Measurements from ENCODE around the gene EIF3I. TPM values are rescaled to one million over a fixed set of nuclear protein-coding genes. Genes with fewer than 3 reads are reported as not detected.

Gene EIF3I
- total and polyA plus RNA-seq, 2 of the 8 experiments (the other 6 are each of a cell fraction or from before 2014, with no cell fraction given): 247 to 346 TPM

GRCh38 chr1:32265846-32266245 is 43.6 kb downstream of the EIF3I start:
- H4K91ac ChIP-seq (replicated peaks; ENCODE audit: insufficient read length, low read length): no peak overlapping the region
- no peak overlapping the region for H3K18ac ChIP-seq (ENCODE audit: extremely low read depth, low read length)
- no peak overlapping the region for H3K4me3 ChIP-seq (ENCODE audit: extremely low read depth in 1 of 4, insufficient read depth in 2 of 4, low read depth in 3 of 4, low read length in 4 of 4)
- H2BK5ac ChIP-seq (ENCODE audit: low read depth, low read length): no peak overlapping the region
- no peak overlapping the region for H3K14ac ChIP-seq (ENCODE audit: insufficient read length)
- H4K5ac ChIP-seq (ENCODE audit: insufficient read length, low read depth, low read length): no peak overlapping the region
- TF ChIP-seq SP4 (IDR thresholded peaks at IDR 0.05; ENCODE audit: low read length) (no peak), EP300 (IDR thresholded peaks at IDR 0.05; ENCODE audit: borderline replicate concordance in 1 of 2, low read depth in 2 of 2, low read length in 2 of 2) (no peak), CHD2 (IDR thresholded peaks at IDR 0.05; ENCODE audit: low read length) (no peak)
- no peaks in the 10 kb centered on the region for H3K36me3 ChIP-seq (ENCODE audit: control insufficient read depth in 2 of 4, insufficient read depth in 4 of 4, low read length in 3 of 4)
- H4K8ac ChIP-seq (ENCODE audit: extremely low read depth, insufficient read depth, low read length): no peak overlapping the region
- CTCF ChIA-PET (ENCODE audit: partially characterized antibody): interaction anchor here (0.9 to 1.1 kb wide), 2 partner anchors 9 to 19 kb away, joined by 3 to 5 read pairs; partner anchors contain the start of gene FAM167B
- H3K4me2 ChIP-seq (ENCODE audit: insufficient read depth in 1 of 2, low read depth in 2 of 2, low read length in 2 of 2): no peak overlapping the region
- H3K27me3 ChIP-seq (replicated peaks in 1 of 4; ENCODE audit: control insufficient read depth in 3 of 4, extremely low read depth in 1 of 4, insufficient read depth in 3 of 4, low read length in 3 of 4): no peaks in the 10 kb centered on the region
- peaks cover 0 to 3% (median 2%) of the 10 kb centered on the region in 4 experiments; a peak in 3 of 7 replicates for H3K4me1 ChIP-seq (replicated peaks in 1 of 4; ENCODE audit: control insufficient read depth in 3 of 4, insufficient read depth in 4 of 4, low read length in 3 of 4)
- no peak overlapping the region for H3K9ac ChIP-seq (replicated peaks in 1 of 4; ENCODE audit: extremely low read depth in 1 of 4, low read depth in 3 of 4, low read length in 3 of 4)
- no peak overlapping the region for H3K4ac ChIP-seq (replicated peaks; ENCODE audit: insufficient read length, low read depth, low read length)
- DNase-seq (ENCODE audit: low read depth in 1 of 2, low spot score in 2 of 2): no peak
- no peaks in the 10 kb centered on the region for H3K79me1 ChIP-seq (ENCODE audit: low read depth, low read length)
- H2BK15ac ChIP-seq (ENCODE audit: low read length): no peak overlapping the region
- H2BK12ac ChIP-seq (ENCODE audit: low read depth, low read length): no peak overlapping the region
- no peaks in the 10 kb centered on the region for H3K23me2 ChIP-seq (ENCODE audit: low read depth, low read length)
- no peaks in the 10 kb centered on the region for H3K79me2 ChIP-seq (ENCODE audit: control insufficient read depth in 1 of 2, insufficient read depth in 2 of 2, low read length in 2 of 2)
- no peak overlapping the region for H3K56ac ChIP-seq (replicated peaks; ENCODE audit: insufficient read length, low read depth, low read length)
- POLR2A ChIA-PET (ENCODE audit: partially characterized antibody): interaction anchor here (0.9 kb wide), 2 partner anchors 10 to 29 kb away, joined by 3 read pairs; no protein-coding TSS in a partner anchor
- no peak overlapping the region for H3K23ac ChIP-seq (ENCODE audit: insufficient read length)
- H3K27ac ChIP-seq (ENCODE audit: low read depth, low read length): no peak overlapping the region
- H3K9me3 ChIP-seq (ENCODE audit: insufficient read depth in 2 of 2, low read depth in 1 of 2, low read length in 1 of 2): no peaks in the 10 kb centered on the region
- H2BK20ac ChIP-seq (ENCODE audit: low read length): no peak overlapping the region
- no peak for FAIRE-seq
- no peak overlapping the region for H2AFZ ChIP-seq (ENCODE audit: low read length)
- WGBS, 2 experiments (ENCODE audit: extremely low coverage in 1 of 2, insufficient coverage in 1 of 2, insufficient read length in 1 of 2, insufficient replicate concordance in 2 of 2, low coverage in 1 of 2, low lambda C conversion rate in 2 of 2, missing lambda C conversion rate in 1 of 2): 82% methylated on average over 9 of the region's 9 CpGs; no CpG with 5 or more reads in 1 of the 2 experiments
- no peak overlapping the region for H2BK120ac ChIP-seq (replicated peaks; ENCODE audit: low read depth, low read length)
- no peaks in the 10 kb centered on the region for H4K20me1 ChIP-seq (replicated peaks in 1 of 2; ENCODE audit: control insufficient read depth in 1 of 2, insufficient read depth in 2 of 2, low read length in 2 of 2)
- peak overlapping the region; percentile 4; the same call in 1 of the 2 replicates for H2AK5ac ChIP-seq (ENCODE audit: low read depth, low read length)
